Measurements from ENCODE around the gene PLPPR1.

- no peak for TF ChIP-seq CTCF (IDR thresholded peaks at IDR 0.05; ENCODE audit: low read length)
- TF ChIP-seq EZH2 (optimal IDR thresholded peaks at IDR 0.05; ENCODE audit: low read depth, low read length): no peak
These were observed 294.6 kb downstream of the PLPPR1 start for GRCh38 chr9:101323129-101323528.
